ENCODE measurements around the gene KIT. TPM values are rescaled to one million over a fixed set of nuclear protein-coding genes. Genes with fewer than 3 reads are reported as not detected.

KIT gene
- total RNA-seq, 1 donor from 2014 or later = 20.7 TPM

- Mint-ChIP-seq H3K4me1 (ENCODE audit: low read depth) (peaks cover 4% of the 10 kb centered on the region), H3K36me3 (ENCODE audit: insufficient read depth) (no peaks in the 10 kb centered on the region), H3K4me3 (ENCODE audit: low read depth) (no peak overlapping the region), H3K27ac (no peak overlapping the region), H3K9me3 (ENCODE audit: low read depth) (no peaks in the 10 kb centered on the region), H3K27me3 (no peaks in the 10 kb centered on the region)
- DNase-seq (ENCODE audit: low spot score, unreplicated experiment) = no peak
- peak; percentile 16 for TF ChIP-seq CTCF (IDR thresholded peaks at IDR 0.05; ENCODE audit: unreplicated experiment)
These were observed 26.0 kb downstream of the KIT start for GRCh38 chr4:54683616-54684346.

DNA sequence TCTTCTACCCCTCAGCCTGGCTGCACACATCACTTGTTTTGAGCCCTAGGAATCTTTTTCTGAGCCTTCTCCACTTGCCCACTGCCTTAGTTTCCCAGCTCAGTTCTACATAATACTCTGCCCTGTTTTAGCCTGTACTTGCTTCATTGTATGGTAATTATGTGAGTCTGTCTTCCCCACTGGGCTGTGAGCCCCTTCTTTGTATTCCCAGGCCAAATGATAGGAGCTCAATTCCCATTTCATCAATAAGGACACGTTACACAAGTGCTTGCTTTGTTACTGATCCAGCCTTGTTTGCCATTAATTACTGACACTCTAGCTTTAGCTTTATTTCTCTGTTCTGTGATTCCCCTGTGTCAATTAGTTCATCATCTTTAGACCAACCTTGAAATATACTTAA, 28.1 kb downstream of the KIT start:
- Mint-ChIP-seq H3K9me3 (ENCODE audit: low read depth) (no peaks in the 10 kb centered on the region), H3K4me3 (ENCODE audit: low read depth) (no peak overlapping the region), H3K27ac (peak overlapping the region; percentile 43), H3K36me3 (ENCODE audit: insufficient read depth) (no peaks in the 10 kb centered on the region), H3K27me3 (no peaks in the 10 kb centered on the region), H3K4me1 (ENCODE audit: low read depth) (peaks cover 4% of the 10 kb centered on the region)
- TF ChIP-seq CTCF (IDR thresholded peaks at IDR 0.05; ENCODE audit: unreplicated experiment) = no peak
- DNase-seq (ENCODE audit: low spot score, unreplicated experiment) = no peak

DNA sequence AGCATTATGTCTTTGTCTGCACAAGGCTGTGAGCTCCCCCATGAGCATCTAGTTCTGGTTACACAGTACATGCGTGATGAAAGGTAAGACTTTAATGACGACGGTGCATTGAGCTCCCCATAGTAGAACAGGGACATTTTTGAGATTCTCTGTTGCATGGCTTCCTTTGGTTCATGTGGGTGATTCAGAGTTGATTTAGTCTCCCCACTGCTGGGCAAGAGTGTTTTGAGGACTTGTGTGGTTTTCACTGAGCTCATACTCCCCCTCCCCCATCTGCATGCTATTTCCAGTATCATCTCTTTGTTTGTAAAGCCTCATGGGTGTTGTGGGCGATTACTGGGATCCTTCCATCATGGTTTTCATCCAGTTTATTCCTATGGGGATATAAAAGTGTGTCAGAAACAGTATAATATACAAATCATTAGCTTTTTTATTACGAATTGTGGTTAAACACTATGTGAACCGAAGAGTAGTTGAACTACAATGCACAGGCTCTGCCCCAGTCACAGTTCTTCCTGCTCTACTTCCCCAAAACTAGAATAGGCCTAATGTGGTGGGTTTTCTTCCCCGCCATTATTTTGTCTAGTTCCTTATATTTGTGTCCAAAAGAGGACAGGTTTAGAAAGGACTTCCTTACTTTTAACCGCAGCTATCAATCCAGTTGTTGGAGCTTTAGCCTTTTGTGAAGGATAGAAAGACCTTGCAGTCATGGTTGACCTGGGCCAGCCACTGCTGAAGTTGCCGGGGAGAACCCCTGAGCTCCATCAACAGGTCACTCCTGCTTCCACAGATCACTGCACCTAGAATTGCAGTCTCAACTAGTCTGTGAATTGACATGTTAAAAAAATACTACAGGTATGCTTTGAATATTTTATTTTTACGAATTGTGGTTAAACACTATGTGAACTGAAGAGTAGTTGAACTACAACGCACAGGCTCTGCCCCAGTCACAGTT, 30.4 kb downstream of the KIT start:
- Mint-ChIP-seq H3K27me3 (no peaks in the 10 kb centered on the region), H3K36me3 (ENCODE audit: insufficient read depth) (no peaks in the 10 kb centered on the region), H3K4me3 (ENCODE audit: low read depth) (no peak overlapping the region), H3K4me1 (ENCODE audit: low read depth) (peaks cover 4% of the 10 kb centered on the region), H3K9me3 (ENCODE audit: low read depth) (no peaks in the 10 kb centered on the region), H3K27ac (no peak overlapping the region)
- TF ChIP-seq CTCF (IDR thresholded peaks at IDR 0.05; ENCODE audit: unreplicated experiment) = no peak
- DNase-seq (ENCODE audit: low spot score, unreplicated experiment) = no peak

DNA sequence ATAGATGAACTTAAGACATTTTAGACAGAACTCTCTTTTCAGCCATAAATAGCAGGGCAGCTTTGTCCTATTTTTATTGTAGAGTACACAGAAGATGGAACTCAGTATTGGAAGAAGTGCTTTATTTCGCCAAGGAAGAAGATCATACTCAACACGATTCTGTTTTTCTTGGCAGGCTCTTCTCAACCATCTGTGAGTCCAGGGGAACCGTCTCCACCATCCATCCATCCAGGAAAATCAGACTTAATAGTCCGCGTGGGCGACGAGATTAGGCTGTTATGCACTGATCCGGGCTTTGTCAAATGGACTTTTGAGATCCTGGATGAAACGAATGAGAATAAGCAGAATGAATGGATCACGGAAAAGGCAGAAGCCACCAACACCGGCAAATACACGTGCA, 37.6 kb downstream of the KIT start:
- DNase-seq (ENCODE audit: low spot score, unreplicated experiment) = no peak
- Mint-ChIP-seq H3K27me3 (no peaks in the 10 kb centered on the region), H3K27ac (no peak overlapping the region), H3K4me1 (ENCODE audit: low read depth) (no peaks in the 10 kb centered on the region), H3K4me3 (ENCODE audit: low read depth) (no peak overlapping the region), H3K9me3 (ENCODE audit: low read depth) (no peaks in the 10 kb centered on the region), H3K36me3 (ENCODE audit: insufficient read depth) (peaks cover 3% of the 10 kb centered on the region)
- no peak for TF ChIP-seq CTCF (IDR thresholded peaks at IDR 0.05; ENCODE audit: unreplicated experiment)

- H3K9me3 Mint-ChIP-seq (ENCODE audit: low read depth) = no peaks in the 10 kb centered on the region
- H3K36me3 Mint-ChIP-seq (ENCODE audit: insufficient read depth) = peaks cover 3% of the 10 kb centered on the region
- no peak overlapping the region for H3K4me3 Mint-ChIP-seq (ENCODE audit: low read depth)
- DNase-seq (ENCODE audit: low spot score, unreplicated experiment) = no peak
- H3K27ac Mint-ChIP-seq = no peak overlapping the region
- TF ChIP-seq CTCF (IDR thresholded peaks at IDR 0.05; ENCODE audit: unreplicated experiment) = no peak
- H3K27me3 Mint-ChIP-seq = no peaks in the 10 kb centered on the region
- no peaks in the 10 kb centered on the region for H3K4me1 Mint-ChIP-seq (ENCODE audit: low read depth)
These were observed 38.0 kb downstream of the KIT start for GRCh38 chr4:54695788-54696187.
